DMS53 treated with DMSO at 0.1 percent for 48 hours (cell line): ENCODE data around the gene MYOCOS.
"Not testable (repeated sequence)": the region's sequence is repeated elsewhere in the genome, so short reads cannot be mapped to it uniquely, and the experiment has no call there.

Experiments
- DNase-seq: peaks from one replicate; lab custom pipeline; 2025; ENCODE audit not compliant: unreplicated experiment; lab: John Stamatoyannopoulos, UW

The MYOCOS gene

DNA sequence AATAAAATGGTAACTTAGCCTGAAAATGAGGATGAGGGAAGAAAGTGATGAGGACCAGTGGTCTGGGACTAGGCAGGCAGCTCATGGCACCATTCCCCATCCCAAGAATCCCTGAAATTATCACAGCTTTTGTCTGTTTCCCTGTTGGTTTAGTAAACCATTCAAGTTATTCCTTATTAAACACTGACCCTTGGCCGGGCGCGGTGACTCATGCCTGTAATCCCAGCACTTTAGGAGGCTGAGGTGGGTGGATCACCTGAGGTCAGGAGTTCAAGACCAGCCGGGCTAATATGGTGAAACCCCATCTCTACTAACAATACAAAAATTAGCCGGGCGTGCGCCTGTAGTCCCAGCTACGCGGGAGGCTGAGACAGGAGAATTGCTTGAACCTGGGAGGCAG lies 34.2 kb downstream of the MYOCOS start:
- DNase-seq: not testable (repeated sequence)

DNA sequence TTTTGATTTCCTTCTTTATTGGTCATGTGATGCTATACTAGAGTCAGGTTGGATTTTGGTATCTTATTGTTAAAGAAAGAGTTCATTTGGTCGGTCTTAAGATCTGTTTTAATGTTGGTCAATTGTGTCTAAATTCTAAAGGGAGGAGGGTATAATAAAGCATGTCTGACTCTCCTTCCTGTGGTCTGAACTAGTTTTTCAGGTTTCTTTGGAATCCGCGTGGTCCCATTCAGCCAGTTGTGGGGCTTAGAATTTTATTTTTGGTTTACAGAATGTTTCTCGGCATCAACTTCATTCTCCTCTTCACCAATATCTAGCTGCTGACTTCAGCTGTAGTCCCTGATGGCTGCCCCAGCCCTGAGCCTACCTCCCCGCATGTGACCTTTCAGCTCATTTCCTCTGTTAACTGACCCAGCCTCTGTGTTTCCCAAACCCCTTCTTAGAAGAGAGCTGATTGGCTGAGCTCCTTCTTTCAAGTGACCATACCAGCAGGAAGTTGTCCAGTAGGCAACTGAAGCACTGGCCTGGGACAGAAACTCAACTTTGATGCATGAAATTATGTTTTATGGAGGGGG lies 39.1 kb downstream of the MYOCOS start:
- no peak for DNase-seq

DNA sequence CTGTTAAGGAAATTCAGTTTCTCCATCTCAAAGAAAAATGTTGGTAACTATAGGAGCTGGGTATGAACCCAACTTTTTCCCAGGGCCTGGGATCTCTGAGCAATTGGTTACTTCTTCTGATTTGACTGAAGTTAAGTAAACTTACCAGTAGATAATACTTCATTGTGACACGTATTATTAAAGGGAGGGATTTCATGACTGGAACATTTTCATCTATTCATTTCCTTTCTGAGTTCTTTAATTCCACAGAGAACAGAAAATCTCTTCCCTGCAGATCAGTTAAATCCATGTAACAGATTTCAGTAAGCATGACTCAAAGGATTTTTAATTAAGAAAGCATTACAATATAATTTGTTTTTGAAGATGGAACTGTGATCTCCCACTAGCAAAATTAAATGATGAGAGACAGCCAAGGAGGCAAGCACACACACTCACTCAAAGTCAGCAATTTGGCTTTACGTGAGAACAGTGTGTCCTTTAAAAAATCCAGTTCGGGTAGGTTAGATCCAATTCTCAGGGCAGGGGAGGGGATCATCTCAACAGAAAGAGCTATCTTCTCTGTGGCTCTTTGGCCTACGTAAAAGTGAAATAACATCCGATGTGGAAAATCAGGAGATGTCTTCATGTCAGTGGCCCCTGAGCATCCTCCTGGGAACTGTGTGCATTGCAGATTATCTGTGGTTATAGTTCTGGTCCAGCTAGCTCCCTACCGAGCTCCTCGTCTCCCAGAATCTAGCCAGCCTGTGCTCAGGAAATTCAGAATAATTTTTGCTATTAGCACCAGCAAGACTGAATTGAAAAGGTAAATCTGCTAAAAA lies 41.2 kb downstream of the MYOCOS start:
- no peak for DNase-seq

DNA sequence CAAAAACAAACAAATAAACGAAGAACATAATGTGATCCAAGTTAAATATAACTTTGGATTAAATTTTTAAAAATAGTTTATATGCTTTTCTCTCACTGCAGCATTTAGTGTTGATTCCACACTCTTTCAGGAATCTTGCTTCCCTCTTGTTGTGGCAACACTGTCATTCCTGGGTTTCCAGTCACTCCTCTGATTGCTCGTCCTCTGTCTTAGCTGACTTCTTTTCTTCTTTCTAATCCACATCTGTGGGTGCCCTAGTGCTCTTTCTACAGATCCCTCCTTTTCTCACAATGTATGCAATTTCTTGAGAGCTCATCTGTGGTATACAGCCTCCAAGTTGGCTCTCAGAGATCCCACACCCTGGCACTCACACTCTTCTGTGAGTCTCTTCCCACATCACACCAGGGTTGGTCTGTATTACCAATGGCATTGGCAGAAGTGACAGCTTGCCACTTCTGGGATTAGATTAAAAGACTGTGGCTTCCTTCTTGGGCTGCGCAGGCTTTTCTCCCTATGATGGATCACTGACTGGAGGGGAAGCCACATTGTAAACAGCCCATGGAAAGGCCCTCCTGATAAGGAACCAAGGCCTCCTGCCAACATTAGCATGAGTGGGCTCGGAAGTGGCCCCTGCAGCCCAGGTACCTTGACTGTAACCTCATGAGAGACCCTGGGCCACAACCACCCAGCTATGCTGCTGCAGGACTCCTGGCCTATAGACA lies 42.0 kb downstream of the MYOCOS start:
- DNase-seq: no peak

DNA sequence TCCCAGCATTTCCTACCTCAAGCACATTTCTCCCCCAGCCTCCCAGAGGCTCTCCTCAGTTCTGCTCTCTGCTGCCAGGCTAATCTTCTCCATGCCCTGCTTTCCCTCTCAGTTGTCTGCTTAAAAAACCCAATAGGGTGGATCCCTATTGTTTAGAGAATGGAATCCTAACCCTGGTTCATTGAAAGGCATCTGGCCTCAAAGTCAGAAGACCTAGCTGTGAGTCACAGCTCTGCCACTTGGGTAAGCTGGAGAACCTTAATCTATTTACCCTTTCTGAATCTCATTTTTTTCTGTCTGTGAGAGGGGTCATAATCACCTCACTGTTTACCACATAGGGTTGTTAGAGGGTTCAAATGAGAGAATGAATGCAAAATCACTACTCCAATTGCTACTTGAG lies 42.9 kb downstream of the MYOCOS start:
- no peak for DNase-seq

DNA sequence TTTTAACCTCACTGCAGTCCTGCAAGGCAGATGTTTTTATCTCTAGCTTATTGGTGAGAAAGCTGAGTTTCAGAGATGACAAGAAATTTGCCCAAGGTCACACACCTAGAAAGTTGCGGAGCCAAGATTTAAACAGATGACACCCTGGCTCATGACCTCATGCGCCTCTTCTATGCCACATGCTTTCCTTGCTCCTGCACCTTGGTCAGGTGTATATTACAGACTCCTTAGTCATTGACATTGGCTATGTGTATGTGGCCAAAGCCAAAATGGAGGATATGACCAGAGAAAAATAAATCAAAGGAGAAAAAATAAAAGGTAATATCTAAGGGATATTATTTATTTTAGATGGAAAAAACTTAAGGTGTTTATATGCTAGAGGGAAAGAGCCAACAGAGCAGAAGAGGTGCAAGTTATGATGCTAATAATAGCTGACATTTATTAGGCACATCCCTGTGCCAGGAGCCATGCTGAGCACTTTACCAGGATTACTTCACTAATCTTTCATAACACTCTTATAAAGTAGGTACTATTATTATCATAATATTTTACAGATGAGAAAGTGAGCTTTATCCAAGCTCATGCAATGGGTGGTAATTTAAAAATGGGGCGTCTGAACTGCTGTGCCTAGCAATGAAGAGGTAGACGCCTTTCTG lies 44.2 kb downstream of the MYOCOS start:
- DNase-seq: no peak

DNA sequence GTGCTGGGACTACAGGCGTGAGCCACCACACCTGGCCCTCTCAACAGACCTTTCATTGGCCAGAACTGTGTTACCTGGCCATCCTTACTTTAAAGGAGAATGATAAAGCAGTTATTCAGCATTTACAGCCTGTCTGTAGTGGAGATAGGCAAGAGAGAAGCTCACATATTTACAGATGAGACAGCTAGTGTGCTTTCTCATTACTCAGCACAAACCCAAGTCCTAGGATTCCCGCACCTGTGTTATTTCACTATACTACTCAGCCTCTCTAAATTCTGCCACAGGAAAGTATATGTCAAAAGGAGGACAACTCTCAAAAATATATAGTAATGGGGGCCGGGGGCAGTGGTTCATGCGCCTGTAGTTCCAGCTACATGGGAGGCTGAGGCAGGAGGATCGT lies 46.3 kb downstream of the MYOCOS start:
- no peak for DNase-seq

DNA sequence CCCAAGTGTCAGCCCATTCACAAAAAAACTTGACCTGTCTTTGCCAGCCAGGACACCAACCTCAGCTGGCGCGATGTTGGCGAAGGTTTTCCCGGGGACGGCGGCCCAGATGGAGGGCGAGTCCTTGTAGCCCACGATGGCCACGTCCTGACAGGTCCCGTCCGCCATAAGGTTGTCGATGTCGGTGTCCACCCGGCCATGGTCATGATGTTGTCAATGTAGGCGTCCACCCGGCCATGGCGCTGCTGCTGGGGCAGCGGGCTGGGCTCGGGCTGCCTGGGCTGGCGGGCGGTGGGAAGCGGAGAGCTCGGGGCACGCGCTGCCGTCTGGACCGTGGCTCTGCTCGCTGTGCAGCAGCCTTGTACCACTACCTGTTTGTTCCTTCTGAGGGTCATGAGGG lies 48.7 kb downstream of the MYOCOS start:
- no peak for DNase-seq

DNA sequence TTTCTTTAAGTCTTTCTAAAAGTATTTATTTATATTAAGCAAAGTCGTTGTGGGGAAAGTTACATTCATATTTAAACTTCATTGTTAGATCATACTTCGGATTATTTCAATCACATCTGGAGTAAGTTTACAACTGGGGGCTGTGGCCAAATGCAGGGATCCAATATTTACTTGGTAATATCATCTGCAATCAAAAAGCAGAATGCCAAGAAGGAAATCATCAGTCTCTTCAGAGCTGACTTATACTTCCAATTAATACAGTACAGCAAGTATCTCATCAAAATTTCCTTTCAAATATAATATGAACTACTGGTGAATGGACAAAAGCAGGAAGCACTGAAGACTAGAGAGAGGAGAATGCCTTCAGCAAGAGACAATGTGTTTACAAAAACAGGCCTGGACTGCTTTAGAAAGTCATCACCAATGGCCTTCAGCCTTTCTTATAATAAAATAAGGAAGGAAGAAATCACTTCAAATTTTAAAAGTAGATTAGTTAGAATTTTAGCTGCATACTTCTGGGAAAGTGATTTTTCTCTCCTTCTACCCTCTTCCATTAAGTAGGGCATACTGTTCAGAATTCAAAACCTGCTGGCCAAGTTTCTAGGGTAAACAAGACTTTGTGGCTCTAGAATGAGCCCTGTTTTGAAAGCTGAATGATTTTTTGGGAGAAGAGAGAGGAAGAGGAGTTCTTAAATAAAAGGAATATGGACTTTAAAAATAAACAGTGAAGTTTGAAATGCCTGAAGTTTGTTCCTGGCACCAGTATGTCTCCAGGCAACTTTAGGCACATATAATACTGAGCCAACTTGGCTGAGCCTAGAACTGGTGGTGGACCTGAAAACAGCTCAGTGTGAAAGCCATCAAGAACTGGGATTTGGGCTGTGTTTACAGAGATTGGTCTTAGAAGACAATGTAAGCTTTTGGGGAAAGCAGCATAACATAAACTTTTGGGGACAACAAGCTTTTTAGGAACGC lies 52.7 kb downstream of the MYOCOS start:
- no peak for DNase-seq
